ENCODE results near the gene DTNBP1. TPM values are rescaled to one million over a fixed set of nuclear protein-coding genes. Genes with fewer than 3 reads are reported as not detected.
"Not testable (repeated sequence)": the region's sequence is repeated elsewhere in the genome, so short reads cannot be mapped to it uniquely, and the experiment has no call there.

DTNBP1 gene
- total RNA-seq, 1 experiment from 2014 or later: 2.7 TPM

DNA sequence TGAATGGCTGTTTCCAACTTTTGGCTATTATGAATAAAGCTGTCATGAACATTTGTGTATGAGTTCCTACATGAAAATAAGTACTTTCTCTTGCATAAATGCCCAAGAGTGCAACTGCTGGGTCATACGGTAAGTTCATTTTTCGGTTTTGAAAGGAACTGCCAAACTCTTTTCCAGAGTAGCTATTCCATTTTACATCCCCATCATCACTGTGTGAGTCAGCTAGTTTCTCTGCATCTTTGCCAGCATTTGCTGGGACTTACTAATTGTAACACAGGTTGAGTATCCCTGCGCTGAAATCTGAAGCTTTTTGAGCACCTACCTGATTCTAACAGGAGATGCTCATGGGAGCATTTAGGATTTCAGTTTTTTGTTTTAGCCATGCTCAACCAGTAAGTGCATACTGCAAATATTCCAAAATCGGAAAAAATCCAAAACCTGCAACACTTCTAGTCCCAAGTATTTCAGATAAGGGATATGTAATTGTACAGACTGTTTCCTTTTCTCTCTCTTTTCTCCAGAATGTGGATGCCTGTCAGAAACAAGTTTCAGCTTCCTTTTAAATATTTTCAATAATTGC, 118.4 kb downstream of the DTNBP1 start:
- H3K27me3 ChIP-seq (replicated peaks): no peaks in the 10 kb centered on the region
- H3K27ac ChIP-seq: no peak overlapping the region
- no peak for DNase-seq (ENCODE audit: low read depth in 1 of 2, low spot score in 2 of 2)
- no peaks in the 10 kb centered on the region for H3K36me3 ChIP-seq
- H3K4me1 ChIP-seq (replicated peaks): no peaks in the 10 kb centered on the region
- no peak overlapping the region for H3K4me3 ChIP-seq
- no peaks in the 10 kb centered on the region for H3K9me3 ChIP-seq (replicated peaks)

DNA sequence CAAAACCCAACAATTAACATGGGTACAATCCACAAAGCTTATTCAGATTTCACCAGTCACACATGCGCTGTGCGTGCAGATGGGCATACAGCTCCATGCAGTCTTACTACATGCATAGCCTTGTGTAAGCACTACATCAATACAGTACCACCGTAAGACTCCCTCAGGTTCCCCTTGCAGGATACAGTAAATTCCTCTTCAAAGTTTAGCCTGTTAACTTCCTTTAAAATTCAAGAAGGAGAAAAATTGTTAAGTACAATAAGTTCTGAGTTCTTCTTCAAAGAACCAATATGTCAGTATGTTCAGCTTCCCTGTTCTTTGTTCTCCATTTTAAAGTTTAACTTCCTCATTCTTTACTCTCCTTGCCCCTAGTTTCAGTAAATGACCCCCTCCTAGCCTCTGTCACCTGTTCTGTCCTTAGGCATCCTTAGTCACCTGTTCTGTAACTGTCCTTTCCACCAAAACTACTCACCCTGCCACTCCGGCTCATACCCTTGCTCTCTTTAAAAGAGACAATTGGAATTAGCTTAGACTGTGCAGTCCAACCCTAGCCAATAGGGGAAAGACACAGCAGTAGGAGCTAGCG, 119.4 kb downstream of the DTNBP1 start:
- H3K27me3 ChIP-seq (replicated peaks); H3K36me3 ChIP-seq; DNase-seq (ENCODE audit: low read depth in 1 of 2, low spot score in 2 of 2); H3K4me3 ChIP-seq; H3K4me1 ChIP-seq (replicated peaks); H3K9me3 ChIP-seq (replicated peaks); H3K27ac ChIP-seq: not testable (repeated sequence)

GRCh38 chr6:15539722-15540270, 123.0 kb downstream of the DTNBP1 start:
- DNase-seq (ENCODE audit: low read depth in 1 of 2, low spot score in 2 of 2): no peak
- Histone ChIP-seq H3K27ac (no peak overlapping the region), H3K27me3 (replicated peaks) (no peaks in the 10 kb centered on the region), H3K36me3 (no peaks in the 10 kb centered on the region), H3K4me3 (no peak overlapping the region), H3K9me3 (replicated peaks) (no peaks in the 10 kb centered on the region), H3K4me1 (replicated peaks) (no peaks in the 10 kb centered on the region)

GRCh38 chr6:15538766-15539495, 123.9 kb downstream of the DTNBP1 start:
- H3K36me3 ChIP-seq: no peaks in the 10 kb centered on the region
- H3K4me1 ChIP-seq (replicated peaks): no peaks in the 10 kb centered on the region
- H3K4me3 ChIP-seq: no peak overlapping the region
- no peaks in the 10 kb centered on the region for H3K9me3 ChIP-seq (replicated peaks)
- no peak overlapping the region for H3K27ac ChIP-seq
- no peaks in the 10 kb centered on the region for H3K27me3 ChIP-seq (replicated peaks)
- no peak for DNase-seq (ENCODE audit: low read depth in 1 of 2, low spot score in 2 of 2)

DNA sequence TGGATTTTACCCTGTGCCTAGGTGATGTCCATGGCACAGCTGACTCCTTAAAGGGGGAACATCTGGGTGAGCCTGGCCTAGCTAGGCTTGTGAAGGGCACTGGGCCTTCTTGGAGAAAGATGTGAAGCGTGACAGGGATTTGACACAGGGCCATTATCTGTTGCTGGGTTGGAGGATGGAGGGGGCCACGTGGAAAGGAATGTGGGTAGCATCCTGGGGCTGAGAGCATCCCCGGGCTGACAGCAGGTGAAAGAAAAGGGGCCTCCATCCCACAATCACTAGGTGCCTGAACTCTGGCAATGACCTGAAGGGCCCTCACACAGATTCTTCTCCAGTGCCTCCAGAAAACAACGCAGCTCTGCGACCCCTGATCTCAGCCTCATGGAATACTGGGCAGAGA, 124.7 kb downstream of the DTNBP1 start:
- Histone ChIP-seq H3K27me3 (replicated peaks) (no peaks in the 10 kb centered on the region), H3K4me1 (replicated peaks) (no peaks in the 10 kb centered on the region), H3K9me3 (replicated peaks) (no peaks in the 10 kb centered on the region), H3K4me3 (no peak overlapping the region), H3K27ac (no peak overlapping the region), H3K36me3 (no peaks in the 10 kb centered on the region)
- DNase-seq (ENCODE audit: low read depth in 1 of 2, low spot score in 2 of 2): no peak

GRCh38 chr6:15536198-15536955, 126.5 kb downstream of the DTNBP1 start:
- Histone ChIP-seq H3K27ac (no peak overlapping the region), H3K9me3 (replicated peaks) (no peaks in the 10 kb centered on the region), H3K4me1 (replicated peaks) (no peaks in the 10 kb centered on the region), H3K4me3 (no peak overlapping the region), H3K27me3 (replicated peaks) (no peaks in the 10 kb centered on the region), H3K36me3 (no peaks in the 10 kb centered on the region; the same call in 1 of the 2 replicates)
- DNase-seq (ENCODE audit: low read depth in 1 of 2, low spot score in 2 of 2): no peak

DNA sequence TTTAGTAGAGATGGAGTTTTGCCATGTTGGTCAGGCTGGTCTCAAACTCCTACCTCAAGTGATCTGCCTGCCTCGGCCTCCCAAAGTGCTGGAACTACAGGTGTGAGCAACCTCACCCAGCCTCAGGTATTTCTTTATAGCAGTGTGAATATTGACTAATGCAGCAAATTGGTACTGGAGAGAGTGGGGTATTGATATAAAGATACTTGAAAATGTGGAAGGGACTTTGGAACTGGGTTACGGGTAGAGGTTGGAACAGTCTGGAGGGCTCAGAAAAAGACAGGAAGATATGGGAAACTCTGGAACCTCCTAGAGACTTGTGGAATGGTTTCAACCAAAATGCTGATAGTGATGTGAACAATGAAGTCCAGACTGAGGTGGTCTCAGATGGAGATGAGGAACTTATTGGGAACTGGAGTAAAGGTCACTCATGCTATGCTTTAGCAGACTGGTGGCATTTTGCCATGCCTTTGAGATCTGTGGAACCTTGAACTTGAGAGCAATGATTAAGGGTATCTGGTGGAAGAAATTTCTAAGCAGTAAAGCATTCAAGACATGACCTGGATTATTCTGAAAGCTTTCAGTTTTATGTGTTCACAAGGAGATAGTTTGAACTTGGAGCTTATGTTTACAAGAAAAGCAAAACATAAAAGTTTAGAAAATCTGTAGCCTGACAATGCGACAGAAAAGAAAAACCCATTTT, 127.2 kb downstream of the DTNBP1 start:
- H3K36me3 ChIP-seq: no peaks in the 10 kb centered on the region; the same call in 1 of the 2 replicates
- H3K4me3 ChIP-seq: no peak overlapping the region
- no peaks in the 10 kb centered on the region for H3K4me1 ChIP-seq (replicated peaks)
- H3K9me3 ChIP-seq (replicated peaks): no peaks in the 10 kb centered on the region
- no peak for DNase-seq (ENCODE audit: low read depth in 1 of 2, low spot score in 2 of 2)
- H3K27me3 ChIP-seq (replicated peaks): no peaks in the 10 kb centered on the region
- H3K27ac ChIP-seq: no peak overlapping the region

DNA sequence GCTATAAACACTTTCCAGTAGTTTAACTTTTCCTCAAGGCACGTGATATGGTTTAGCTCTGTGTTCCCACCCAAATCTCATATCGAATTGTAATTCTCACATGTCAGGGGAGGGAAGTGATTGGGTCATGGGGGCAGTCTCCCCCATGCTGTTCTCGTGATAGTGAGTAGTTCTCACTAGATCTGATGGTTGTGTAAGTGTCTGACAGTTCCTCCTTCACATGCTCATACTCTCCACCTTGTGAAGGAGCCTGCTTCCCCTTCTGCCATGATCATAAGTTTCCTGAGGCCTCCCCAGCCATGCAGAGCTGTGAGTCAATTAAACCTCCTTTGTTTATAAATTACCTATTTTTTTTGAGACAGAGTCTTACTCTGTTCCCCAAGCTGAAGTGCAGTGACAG, 127.9 kb downstream of the DTNBP1 start:
- Histone ChIP-seq H3K4me3 (no peak overlapping the region), H3K4me1 (replicated peaks) (no peaks in the 10 kb centered on the region), H3K9me3 (replicated peaks) (no peaks in the 10 kb centered on the region), H3K27ac (no peak overlapping the region), H3K36me3 (no peaks in the 10 kb centered on the region; the same call in 1 of the 2 replicates), H3K27me3 (replicated peaks) (no peaks in the 10 kb centered on the region)
- DNase-seq (ENCODE audit: low read depth in 1 of 2, low spot score in 2 of 2): no peak

GRCh38 chr6:15533379-15534026, 129.3 kb downstream of the DTNBP1 start:
- no peaks in the 10 kb centered on the region for H3K9me3 ChIP-seq (replicated peaks)
- H3K4me1 ChIP-seq (replicated peaks): no peaks in the 10 kb centered on the region
- DNase-seq (ENCODE audit: low read depth in 1 of 2, low spot score in 2 of 2): no peak
- H3K27ac ChIP-seq: no peak overlapping the region
- H3K36me3 ChIP-seq: no peaks in the 10 kb centered on the region; the same call in 1 of the 2 replicates
- no peaks in the 10 kb centered on the region for H3K27me3 ChIP-seq (replicated peaks)
- H3K4me3 ChIP-seq: no peak overlapping the region

DNA sequence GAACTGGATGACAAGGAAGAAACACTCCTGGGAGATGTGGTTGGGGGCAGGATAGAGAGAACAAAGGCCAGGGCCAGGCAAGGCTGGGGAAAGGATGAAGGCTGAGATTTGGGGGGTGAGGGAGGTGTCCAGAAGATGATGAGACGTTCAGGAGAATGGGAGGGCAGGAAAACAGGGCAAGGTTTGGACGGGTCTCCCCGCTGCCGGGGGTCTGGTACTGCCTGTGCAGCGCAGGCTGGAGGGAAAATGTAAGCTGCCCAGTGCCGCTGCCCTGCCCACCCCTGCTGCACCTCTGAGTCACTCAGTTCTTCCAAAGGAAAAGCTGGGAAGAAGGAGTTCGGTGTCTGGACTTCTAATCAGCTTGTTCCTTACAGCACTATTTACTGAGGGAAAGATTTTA, 130.9 kb downstream of the DTNBP1 start:
- H3K9me3 ChIP-seq (replicated peaks): no peaks in the 10 kb centered on the region
- H3K36me3 ChIP-seq: no peaks in the 10 kb centered on the region; the same call in 1 of the 2 replicates
- peak in 1 of 2 experiments; percentile 32 for DNase-seq (ENCODE audit: low read depth in 1 of 2, low spot score in 2 of 2)
- H3K4me1 ChIP-seq (replicated peaks): no peaks in the 10 kb centered on the region
- H3K4me3 ChIP-seq: no peak overlapping the region
- no peak overlapping the region for H3K27ac ChIP-seq
- H3K27me3 ChIP-seq (replicated peaks): no peaks in the 10 kb centered on the region

DNA sequence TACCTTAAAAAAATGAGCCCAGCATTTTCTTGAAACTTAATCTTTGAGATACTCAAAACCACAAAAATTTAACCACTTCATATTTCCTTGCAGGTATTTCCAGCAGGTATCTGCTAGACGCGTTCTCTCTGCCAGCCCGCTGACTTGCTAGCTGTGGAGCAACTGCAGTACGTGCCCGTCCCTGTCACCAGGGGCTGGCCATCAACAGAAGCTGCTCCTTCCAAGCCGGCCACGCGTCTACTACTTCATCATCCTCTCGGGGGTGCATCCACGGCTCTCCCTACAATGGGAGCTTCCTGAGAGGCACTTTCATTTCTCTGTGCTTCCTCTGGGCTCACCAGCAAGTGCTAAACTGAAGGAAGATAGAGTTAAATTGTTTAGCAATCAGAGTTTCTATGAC, 132.4 kb downstream of the DTNBP1 start:
- H3K4me1 ChIP-seq (replicated peaks): no peaks in the 10 kb centered on the region
- H3K27ac ChIP-seq: no peak overlapping the region
- H3K27me3 ChIP-seq (replicated peaks): no peaks in the 10 kb centered on the region
- peak in 1 of 2 experiments; percentile 34 for DNase-seq (ENCODE audit: low read depth in 1 of 2, low spot score in 2 of 2)
- H3K36me3 ChIP-seq: no peaks in the 10 kb centered on the region; the same call in 1 of the 2 replicates
- no peak overlapping the region for H3K4me3 ChIP-seq
- H3K9me3 ChIP-seq (replicated peaks): no peaks in the 10 kb centered on the region

DNA sequence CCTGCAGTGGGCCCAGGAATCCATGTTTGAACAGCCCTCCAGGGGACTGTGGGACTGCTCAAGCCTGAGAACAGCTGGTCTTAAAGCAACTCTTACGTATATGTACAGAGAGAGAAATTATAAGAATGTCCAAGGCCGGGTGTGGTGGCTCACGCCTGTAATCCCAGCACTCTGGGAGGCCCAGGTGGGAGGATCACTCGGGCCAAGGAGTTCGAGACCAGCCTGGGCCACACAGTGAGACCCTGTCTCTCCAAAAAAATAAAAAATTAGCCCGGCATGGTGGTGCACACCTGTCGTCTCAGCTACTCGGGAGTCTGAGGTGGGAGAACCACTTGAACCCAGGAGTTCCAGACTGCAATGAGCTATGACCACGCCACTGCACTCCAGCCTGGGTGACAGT, 134.0 kb downstream of the DTNBP1 start:
- Histone ChIP-seq H3K27ac (no peak overlapping the region), H3K36me3 (no peaks in the 10 kb centered on the region; the same call in 1 of the 2 replicates), H3K4me3 (no peak overlapping the region), H3K9me3 (replicated peaks) (no peaks in the 10 kb centered on the region), H3K4me1 (replicated peaks) (no peaks in the 10 kb centered on the region), H3K27me3 (replicated peaks) (no peaks in the 10 kb centered on the region)
- DNase-seq (ENCODE audit: low read depth in 1 of 2, low spot score in 2 of 2): no peak

Measured in SJSA1 (cell line).